ENCODE results near the gene DNAJC17.

DNAJC17 gene

DNA sequence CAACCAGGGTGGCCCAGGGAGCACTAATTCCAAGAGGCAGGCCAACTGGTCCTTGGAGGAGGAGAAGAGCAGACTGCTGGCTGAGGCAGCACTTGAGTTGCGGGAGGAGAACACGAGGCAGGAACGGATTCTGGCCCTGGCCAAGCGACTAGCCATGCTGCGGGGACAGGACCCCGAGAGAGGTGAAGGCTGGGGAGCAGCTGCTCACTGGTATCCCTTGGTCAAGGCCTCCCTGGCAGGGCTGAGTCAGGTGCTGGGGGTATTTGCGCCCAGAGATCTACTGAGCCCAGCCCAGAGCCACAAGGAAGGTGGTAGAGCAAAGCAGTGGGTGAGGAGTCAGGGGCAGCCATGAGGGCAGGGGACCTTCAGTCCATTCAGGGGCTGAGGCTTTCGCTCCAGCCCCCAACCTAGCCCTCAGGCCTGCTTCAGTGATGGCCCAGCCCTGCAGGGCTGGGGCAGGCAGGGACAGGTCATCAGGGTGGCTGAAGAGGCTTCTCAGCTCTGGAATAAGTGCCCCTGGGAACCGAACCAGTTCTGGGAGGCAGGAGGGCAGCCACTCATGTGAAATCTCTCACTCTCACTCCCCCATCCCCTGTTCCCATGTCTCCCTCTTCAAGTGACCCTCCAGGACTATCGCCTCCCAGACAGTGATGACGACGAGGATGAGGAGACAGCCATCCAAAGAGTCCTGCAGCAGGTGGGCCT is 5.6 kb upstream of the DNAJC17 start:
- TF ChIP-seq, protein P1, sequence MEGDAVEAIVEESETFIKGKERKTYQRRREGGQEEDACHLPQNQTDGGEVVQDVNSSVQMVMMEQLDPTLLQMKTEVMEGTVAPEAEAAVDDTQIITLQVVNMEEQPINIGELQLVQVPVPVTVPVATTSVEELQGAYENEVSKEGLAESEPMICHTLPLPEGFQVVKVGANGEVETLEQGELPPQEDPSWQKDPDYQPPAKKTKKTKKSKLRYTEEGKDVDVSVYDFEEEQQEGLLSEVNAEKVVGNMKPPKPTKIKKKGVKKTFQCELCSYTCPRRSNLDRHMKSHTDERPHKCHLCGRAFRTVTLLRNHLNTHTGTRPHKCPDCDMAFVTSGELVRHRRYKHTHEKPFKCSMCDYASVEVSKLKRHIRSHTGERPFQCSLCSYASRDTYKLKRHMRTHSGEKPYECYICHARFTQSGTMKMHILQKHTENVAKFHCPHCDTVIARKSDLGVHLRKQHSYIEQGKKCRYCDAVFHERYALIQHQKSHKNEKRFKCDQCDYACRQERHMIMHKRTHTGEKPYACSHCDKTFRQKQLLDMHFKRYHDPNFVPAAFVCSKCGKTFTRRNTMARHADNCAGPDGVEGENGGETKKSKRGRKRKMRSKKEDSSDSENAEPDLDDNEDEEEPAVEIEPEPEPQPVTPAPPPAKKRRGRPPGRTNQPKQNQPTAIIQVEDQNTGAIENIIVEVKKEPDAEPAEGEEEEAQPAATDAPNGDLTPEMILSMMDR (IDR thresholded peaks at IDR 0.05; ENCODE audit: control extremely low read depth, extremely low read depth, low read depth, missing control alignments) = no peak
- CTCF ChIA-PET = interaction anchor here (0.9 to 4.1 kb wide), 8 partner anchors 9 to 82 kb away, joined by 3 to 31 read pairs (median 4); partner anchors contain the start of genes PPP1R14D and VPS18
- POLR2A ChIA-PET = no interaction called here
- DNase-seq (ENCODE audit: extremely low spot score) = no peak

DNA sequence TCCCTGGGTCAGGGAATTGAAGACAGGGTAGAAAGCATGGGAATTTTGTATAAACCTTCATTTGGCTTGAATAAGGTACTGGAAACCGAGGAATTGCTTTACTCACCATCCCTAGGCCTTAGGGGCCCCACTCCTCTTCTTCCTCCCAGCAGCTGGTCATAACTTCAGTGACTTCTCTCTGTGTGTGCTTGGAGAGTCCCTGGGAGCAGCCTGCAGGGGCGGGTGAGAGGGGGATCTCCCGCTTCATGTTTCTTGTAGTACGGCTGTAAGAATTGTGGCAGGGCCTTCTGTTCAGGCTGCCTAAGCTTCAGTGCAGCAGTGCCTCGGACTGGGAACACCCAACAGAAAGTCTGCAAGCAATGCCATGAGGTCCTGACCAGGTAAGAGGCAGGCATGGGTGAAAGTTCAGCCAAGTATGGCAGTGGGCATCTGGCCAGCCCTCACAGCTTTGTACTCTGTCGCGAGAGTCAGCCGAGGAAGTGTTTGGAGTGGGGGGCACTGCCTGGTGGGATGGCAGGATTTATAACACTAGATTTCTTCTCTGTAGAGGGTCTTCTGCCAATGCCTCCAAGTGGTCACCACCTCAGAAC is 1.7 kb upstream of the DNAJC17 start:
- ChIA-PET POLR2A (no interaction called here), CTCF (interaction anchor here (1.3 to 3.2 kb wide), 3 partner anchors 49 to 94 kb away, joined by 3 to 20 read pairs (median 3); partner anchors contain the start of gene VPS18)
- TF ChIP-seq, protein P1 (IDR thresholded peaks at IDR 0.05; ENCODE audit: control extremely low read depth, extremely low read depth, low read depth, missing control alignments) = no peak
- DNase-seq (ENCODE audit: extremely low spot score) = no peak

DNA sequence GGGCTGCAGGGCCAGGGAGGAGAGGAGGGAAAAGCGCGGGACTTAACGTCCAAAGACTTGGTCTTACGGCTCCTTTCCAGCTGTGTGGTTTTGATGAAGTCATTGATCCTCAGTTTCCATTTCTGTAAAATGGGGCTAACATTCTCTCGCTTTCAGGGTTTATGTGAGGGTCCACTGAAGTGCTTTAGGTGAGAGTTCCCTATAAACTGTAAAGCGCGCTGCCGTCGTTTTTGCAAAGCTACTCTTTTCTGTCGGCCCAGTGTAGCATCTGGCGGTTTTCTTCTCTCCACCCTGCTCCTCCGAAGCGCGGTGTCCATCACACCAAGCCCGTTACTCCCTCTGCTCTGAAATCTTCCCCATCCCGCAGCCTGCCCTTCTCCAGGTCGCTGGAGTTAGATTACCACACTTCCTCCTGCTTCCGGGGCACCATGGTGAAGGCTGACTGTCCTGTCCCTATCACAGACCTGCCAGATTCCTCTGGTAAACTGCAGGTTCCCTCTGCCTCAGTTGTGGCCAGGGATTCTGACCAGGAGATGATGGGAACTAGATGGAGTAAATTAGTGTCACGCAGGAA is 702 bp upstream of the DNAJC17 start:
- ChIA-PET CTCF (interaction anchor here (1.1 to 3.2 kb wide), 5 partner anchors 25 to 95 kb away, joined by 3 to 20 read pairs (median 3); no protein-coding TSS in a partner anchor), POLR2A (interaction anchor here (0.8 kb wide), 1 partner anchor 70 kb away, joined by 3 read pairs; no protein-coding TSS in a partner anchor)
- TF ChIP-seq, protein P1 (IDR thresholded peaks at IDR 0.05; ENCODE audit: control extremely low read depth, extremely low read depth, low read depth, missing control alignments) = no peak
- no peak for DNase-seq (ENCODE audit: extremely low spot score)

DNA sequence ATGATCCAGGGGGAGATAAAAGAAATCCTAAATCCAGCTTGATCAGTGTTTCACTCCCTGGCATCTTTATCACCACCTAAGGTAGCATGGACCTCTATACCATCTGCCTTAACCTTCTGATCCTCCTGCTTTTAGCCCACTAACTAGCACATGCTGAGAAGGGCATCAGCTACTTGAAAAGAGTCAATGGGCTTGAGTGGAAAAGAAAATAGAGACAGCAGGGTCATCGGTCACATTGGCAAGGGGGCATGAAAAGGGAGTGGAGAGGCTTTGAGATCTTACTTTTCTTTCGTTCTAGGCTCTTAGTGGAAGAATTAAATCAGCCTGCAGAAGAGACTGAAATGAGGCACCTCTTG is 623 bp downstream of the DNAJC17 start:
- DNase-seq (ENCODE audit: extremely low spot score) = no peak
- ChIA-PET CTCF (interaction anchor here (1.1 to 3.2 kb wide), 7 partner anchors 21 to 89 kb away, joined by 3 to 20 read pairs (median 4); no protein-coding TSS in a partner anchor), POLR2A (no interaction called here)
- TF ChIP-seq, protein P1 (IDR thresholded peaks at IDR 0.05; ENCODE audit: control extremely low read depth, extremely low read depth, low read depth, missing control alignments) = no peak

DNA sequence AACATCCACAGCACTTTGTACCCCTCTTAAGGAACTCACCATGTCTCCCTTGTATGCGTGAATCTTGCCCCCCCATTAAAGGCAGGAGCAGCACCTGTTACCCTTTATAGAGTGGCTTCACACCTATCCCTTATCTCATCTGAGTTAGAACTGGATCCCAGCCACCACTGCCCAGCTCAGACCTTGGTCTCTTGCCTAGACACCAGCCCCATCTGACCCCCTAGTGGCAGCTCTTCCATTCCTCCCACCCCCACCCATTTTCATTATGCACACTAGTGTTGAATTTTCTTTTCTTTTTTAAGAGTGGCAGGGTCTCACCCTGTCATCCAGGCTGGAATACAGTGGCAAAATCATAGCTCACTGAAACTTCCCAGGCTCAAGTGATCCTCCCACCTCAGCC is 3.6 kb downstream of the DNAJC17 start:
- ChIA-PET POLR2A (no interaction called here), CTCF (interaction anchor here (0.6 to 1.0 kb wide), 2 partner anchors 21 to 25 kb away, joined by 3 read pairs; no protein-coding TSS in a partner anchor)
- DNase-seq (ENCODE audit: extremely low spot score) = no peak
- TF ChIP-seq, protein P1 (IDR thresholded peaks at IDR 0.05; ENCODE audit: control extremely low read depth, extremely low read depth, low read depth, missing control alignments) = no peak

DNA sequence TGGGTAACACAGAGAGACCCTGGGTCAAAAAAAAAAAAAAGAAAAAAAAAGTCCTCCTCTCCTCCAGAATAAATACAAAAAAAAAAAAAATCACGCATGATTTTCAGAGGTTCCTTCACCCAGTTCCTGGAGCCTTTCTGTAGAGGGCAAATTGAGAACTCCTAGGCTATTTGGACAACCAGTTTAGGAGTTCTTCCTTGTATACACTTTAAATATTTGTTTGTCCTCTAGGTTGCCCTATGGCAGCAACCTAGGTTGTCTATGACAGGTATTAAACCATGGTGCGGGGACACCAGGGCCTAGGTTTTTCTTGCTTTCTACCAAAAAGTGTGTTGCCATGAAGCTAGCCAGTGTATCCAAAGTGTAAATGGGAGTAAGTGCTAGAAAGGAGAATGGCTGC is 4.2 kb downstream of the DNAJC17 start:
- CTCF ChIA-PET = interaction anchor here (0.6 to 1.6 kb wide), 3 partner anchors 21 to 24 kb away, joined by 3 to 5 read pairs (median 3); no protein-coding TSS in a partner anchor
- TF ChIP-seq, protein P1 (IDR thresholded peaks at IDR 0.05; ENCODE audit: control extremely low read depth, extremely low read depth, low read depth, missing control alignments) = no peak
- DNase-seq (ENCODE audit: extremely low spot score) = no peak
- POLR2A ChIA-PET = interaction anchor here (0.7 kb wide), 1 partner anchor 26 kb away, joined by 8 read pairs; the partner anchor contains the start of gene PPP1R14D

Data from GM10248 (cell line).